HepG2 (cell line): Measurements from ENCODE around the gene MDH1. TPM values are rescaled to one million over a fixed set of nuclear protein-coding genes. Genes with fewer than 3 reads are reported as not detected.

ENCODE experiments used
- CBX1 ChIP-seq: IDR thresholded peaks from one replicate; pipeline ENCODE4 v1.6.1; 2016; ENCODE audit warnings: antibody characterized with exemption, low read depth
- CEBPB ChIP-seq: IDR thresholded peaks from 2 replicates; pipeline ENCODE4 v1.6.1; 2011; ENCODE audit warnings: low read depth, low read length, improper control_type of control experiment, borderline replicate concordance
- CHCHD3 ChIP-seq: sonication (generic); formaldehyde crosslinking; IDR thresholded peaks from 2 replicates; pipeline ENCODE4 v1.8.0; 2022; ENCODE audit warnings: mild to moderate bottlenecking, missing genetic modification reagents, moderate library complexity
- GABPB1 ChIP-seq: IDR thresholded peaks from 2 replicates; pipeline ENCODE4 v1.6.1; 2016; ENCODE audit warnings: mild to moderate bottlenecking, missing genetic modification reagents, moderate library complexity, missing compliant biosample characterization
- HMG20B ChIP-seq: conservative IDR thresholded peaks from 2 replicates; pipeline ENCODE4 v1.6.1; 2016; ENCODE audit warnings: missing genetic modification reagents, missing compliant biosample characterization
- HNRNPL ChIP-seq: fragments of 200-400 bp; formaldehyde crosslinking; IDR thresholded peaks from 2 replicates; pipeline ENCODE4 v1.6.1; 2017; ENCODE audit warnings: mild to moderate bottlenecking, low read depth, low read length
- MXD3 ChIP-seq: IDR thresholded peaks from 2 replicates; pipeline ENCODE4 v1.6.1; 2016; ENCODE audit warnings: mild to moderate bottlenecking, missing biosample characterization, missing genetic modification reagents
- NR0B2 ChIP-seq: sonication (generic); formaldehyde crosslinking; IDR thresholded peaks from 2 replicates; pipeline ENCODE4 v1.4.0; 2020; ENCODE audit warnings: mild to moderate bottlenecking, missing genetic modification reagents
- NR2F2 ChIP-seq: IDR thresholded peaks from 2 replicates; pipeline ENCODE4 v1.6.1; 2012; ENCODE audit warnings: low read depth, inconsistent platforms, borderline replicate concordance
- SMAD1 ChIP-seq: sonication (generic); formaldehyde crosslinking; IDR thresholded peaks from 2 replicates; pipeline ENCODE4 v1.4.0; 2020; ENCODE audit warnings: missing genetic modification reagents, low read depth, mild to moderate bottlenecking, borderline replicate concordance
- ZBTB25 ChIP-seq: IDR thresholded peaks from 2 replicates; pipeline ENCODE4 v1.6.1; 2018; ENCODE audit warnings: missing genetic modification reagents
- ZFP91 ChIP-seq: sonication (generic); formaldehyde crosslinking; IDR thresholded peaks from 2 replicates; pipeline ENCODE4 v1.9.0; 2022; ENCODE audit warnings: missing genetic modification reagents, mild to moderate bottlenecking, borderline replicate concordance
- ZNF18 ChIP-seq: sonication (generic); formaldehyde crosslinking; IDR thresholded peaks from 2 replicates; pipeline ENCODE4 v1.8.0; 2022; ENCODE audit warnings: mild to moderate bottlenecking, missing genetic modification reagents; ENCODE audit not compliant: insufficient replicate concordance
- ZNF24 ChIP-seq: fragments of 450-650 bp; IDR thresholded peaks from 2 replicates; pipeline ENCODE4 v1.6.1; 2017; ENCODE audit warnings: antibody characterized with exemption, mild to moderate bottlenecking
- ZNF382 ChIP-seq: sonication (generic); formaldehyde crosslinking; IDR thresholded peaks from 2 replicates; pipeline ENCODE4 v1.5.0; 2020; ENCODE audit warnings: missing genetic modification reagents, mild to moderate bottlenecking, borderline replicate concordance
- ZXDC ChIP-seq: sonication (generic); formaldehyde crosslinking; IDR thresholded peaks from 2 replicates; pipeline ENCODE4 v1.5.0; 2020; ENCODE audit warnings: mild to moderate bottlenecking, missing genetic modification reagents
- ZZZ3 ChIP-seq: sonication (generic); formaldehyde crosslinking; IDR thresholded peaks from 2 replicates; pipeline ENCODE4 v1.4.0; 2020; ENCODE audit warnings: missing genetic modification reagents, mild to moderate bottlenecking, borderline replicate concordance
- polyA plus RNA-seq, 8 experiments: library from polyadenylated mRNA; depleted of rRNA in 3 of 8; stranded (reverse) in 7 of 8; unstranded in 1 of 8; fragments of >200 nt; fragmentation: Illumina TruSeq in 4 of 8; extraction: Trizol in 4 of 8; gene quantifications; 2 replicates each; pipeline versions ENCODE4 v1.2.1 to v1.2.3, GENCODE V29; 2011 to 2016; ENCODE audit warnings: low read depth in 4 of 8, missing spikeins in 1 of 8, mixed read lengths in 1 of 8; ENCODE audit not compliant: insufficient read depth in 1 of 8
- total RNA-seq, 5 experiments: library from RNA; depleted of rRNA; stranded (reverse); fragments of >200 nt; fragmentation: Illumina TruSeq; extraction: Trizol; gene quantifications; 2 replicates each; pipeline ENCODE4 v1.2.3, GENCODE V29; 2016; ENCODE audit warnings: low read depth in 1 of 5
- TF ChIP-seq, protein P1 (sequence below): sonication (generic); formaldehyde crosslinking; IDR thresholded peaks from 2 replicates; pipeline ENCODE4 v1.9.0; 2022; ENCODE audit warnings: low read depth, missing genetic modification reagents

MDH1 gene
- total and polyA plus RNA-seq, 2 of the 13 experiments (the other 11 are each of a cell fraction or from before 2014, with no cell fraction given): 293 to 415 TPM

- peak; percentile 97 for TF ChIP-seq CEBPB
- TF ChIP-seq NR2F2: peak; percentile 34; the same call in 1 of the 2 replicates
- no peak for TF ChIP-seq HNRNPL
- peak; percentile 87; the same call in 1 of the 2 replicates for TF ChIP-seq ZFP91
- TF ChIP-seq MXD3: peak; percentile 86
- no peak; the same call in none of the 2 replicates for TF ChIP-seq HMG20B (CRISPR knock-in tag)
- peak; percentile 66; the same call in 1 of the 2 replicates for TF ChIP-seq ZNF24
- TF ChIP-seq ZBTB25 (CRISPR knock-in tag): peak; percentile 93
- TF ChIP-seq SMAD1 (CRISPR knock-in tag): peak; percentile 90; the same call in 1 of the 2 replicates
- TF ChIP-seq ZZZ3 (CRISPR knock-in tag): no peak; the same call in 1 of the 2 replicates
- peak; percentile 94 for TF ChIP-seq GABPB1 (CRISPR knock-in tag)
- TF ChIP-seq ZNF382 (CRISPR knock-in tag): no peak
- TF ChIP-seq, protein P1, sequence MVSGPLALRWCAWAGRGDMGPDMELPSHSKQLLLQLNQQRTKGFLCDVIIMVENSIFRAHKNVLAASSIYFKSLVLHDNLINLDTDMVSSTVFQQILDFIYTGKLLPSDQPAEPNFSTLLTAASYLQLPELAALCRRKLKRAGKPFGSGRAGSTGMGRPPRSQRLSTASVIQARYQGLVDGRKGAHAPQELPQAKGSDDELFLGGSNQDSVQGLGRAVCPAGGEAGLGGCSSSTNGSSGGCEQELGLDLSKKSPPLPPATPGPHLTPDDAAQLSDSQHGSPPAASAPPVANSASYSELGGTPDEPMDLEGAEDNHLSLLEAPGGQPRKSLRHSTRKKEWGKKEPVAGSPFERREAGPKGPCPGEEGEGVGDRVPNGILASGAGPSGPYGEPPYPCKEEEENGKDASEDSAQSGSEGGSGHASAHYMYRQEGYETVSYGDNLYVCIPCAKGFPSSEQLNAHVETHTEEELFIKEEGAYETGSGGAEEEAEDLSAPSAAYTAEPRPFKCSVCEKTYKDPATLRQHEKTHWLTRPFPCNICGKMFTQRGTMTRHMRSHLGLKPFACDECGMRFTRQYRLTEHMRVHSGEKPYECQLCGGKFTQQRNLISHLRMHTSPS (CRISPR knock-in tag): peak; percentile 15; the same call in 1 of the 2 replicates
- TF ChIP-seq CBX1: peak; percentile 95
- no peak for TF ChIP-seq CHCHD3
- TF ChIP-seq ZXDC (CRISPR knock-in tag): peak; percentile 93
- TF ChIP-seq NR0B2 (CRISPR knock-in tag): no peak
- TF ChIP-seq ZNF18 (CRISPR knock-in tag): peak; percentile 82
These were observed at the start of gene MDH1, which contains the start of gene WDPCP (continued) for GRCh38 chr2:63588385-63589147.
